ENCODE results near the gene ZCCHC14. TPM values are rescaled to one million over a fixed set of nuclear protein-coding genes. Genes with fewer than 3 reads are reported as not detected.

The ZCCHC14 gene
- total and polyA plus RNA-seq, 2 of the 8 experiments (the other 6 are each of a cell fraction or from before 2014, with no cell fraction given): 8.2 to 28.2 TPM

- H4K5ac ChIP-seq (ENCODE audit: insufficient read length, low read depth, low read length): no peak overlapping the region
- H3K4me3 ChIP-seq (ENCODE audit: extremely low read depth in 1 of 4, insufficient read depth in 2 of 4, low read depth in 3 of 4, low read length in 4 of 4): no peak overlapping the region
- H3K4ac ChIP-seq (replicated peaks; ENCODE audit: insufficient read length, low read depth, low read length): no peak overlapping the region
- H3K18ac ChIP-seq (ENCODE audit: extremely low read depth, low read length): no peak overlapping the region
- no peak overlapping the region for H2AK5ac ChIP-seq (ENCODE audit: low read depth, low read length)
- no peaks in the 10 kb centered on the region for H3K23me2 ChIP-seq (ENCODE audit: low read depth, low read length)
- no peak overlapping the region for H3K27ac ChIP-seq (ENCODE audit: low read depth, low read length)
- DNase-seq (ENCODE audit: low read depth in 1 of 2, low spot score in 2 of 2): no peak
- FAIRE-seq: no peak
- H2AFZ ChIP-seq (ENCODE audit: low read length): no peak overlapping the region
- no peak overlapping the region for H3K23ac ChIP-seq (ENCODE audit: insufficient read length)
- H3K79me2 ChIP-seq (ENCODE audit: control insufficient read depth in 1 of 2, insufficient read depth in 2 of 2, low read length in 2 of 2): no peaks in the 10 kb centered on the region
- H3K27me3 ChIP-seq (replicated peaks in 1 of 4; ENCODE audit: control insufficient read depth in 3 of 4, extremely low read depth in 1 of 4, insufficient read depth in 3 of 4, low read length in 3 of 4): no peaks in the 10 kb centered on the region
- H3K79me1 ChIP-seq (ENCODE audit: low read depth, low read length): no peaks in the 10 kb centered on the region
- H4K8ac ChIP-seq (ENCODE audit: extremely low read depth, insufficient read depth, low read length): peak overlapping the region; percentile 60; the same call in 1 of the 2 replicates
- H3K4me2 ChIP-seq (ENCODE audit: insufficient read depth in 1 of 2, low read depth in 2 of 2, low read length in 2 of 2): no peak overlapping the region
- H4K91ac ChIP-seq (replicated peaks; ENCODE audit: insufficient read length, low read length): no peak overlapping the region
- H2BK12ac ChIP-seq (ENCODE audit: low read depth, low read length): no peak overlapping the region
- H3K9me3 ChIP-seq (ENCODE audit: insufficient read depth in 2 of 2, low read depth in 1 of 2, low read length in 1 of 2): peaks cover 7 to 8% of the 10 kb centered on the region in 2 experiments; a peak in 1 of 4 replicates
- no peak for TF ChIP-seq PHF8 (conservative IDR thresholded peaks at IDR 0.05; ENCODE audit: low read depth, low read length)
- TF ChIP-seq ZNF274 (IDR thresholded peaks at IDR 0.05; ENCODE audit: borderline replicate concordance, extremely low read depth, low read length): no peak
- no peak for TF ChIP-seq HDAC2 (IDR thresholded peaks at IDR 0.05; ENCODE audit: borderline replicate concordance in 1 of 2, low read depth in 2 of 2, low read length in 2 of 2)
- TF ChIP-seq, protein P1, sequence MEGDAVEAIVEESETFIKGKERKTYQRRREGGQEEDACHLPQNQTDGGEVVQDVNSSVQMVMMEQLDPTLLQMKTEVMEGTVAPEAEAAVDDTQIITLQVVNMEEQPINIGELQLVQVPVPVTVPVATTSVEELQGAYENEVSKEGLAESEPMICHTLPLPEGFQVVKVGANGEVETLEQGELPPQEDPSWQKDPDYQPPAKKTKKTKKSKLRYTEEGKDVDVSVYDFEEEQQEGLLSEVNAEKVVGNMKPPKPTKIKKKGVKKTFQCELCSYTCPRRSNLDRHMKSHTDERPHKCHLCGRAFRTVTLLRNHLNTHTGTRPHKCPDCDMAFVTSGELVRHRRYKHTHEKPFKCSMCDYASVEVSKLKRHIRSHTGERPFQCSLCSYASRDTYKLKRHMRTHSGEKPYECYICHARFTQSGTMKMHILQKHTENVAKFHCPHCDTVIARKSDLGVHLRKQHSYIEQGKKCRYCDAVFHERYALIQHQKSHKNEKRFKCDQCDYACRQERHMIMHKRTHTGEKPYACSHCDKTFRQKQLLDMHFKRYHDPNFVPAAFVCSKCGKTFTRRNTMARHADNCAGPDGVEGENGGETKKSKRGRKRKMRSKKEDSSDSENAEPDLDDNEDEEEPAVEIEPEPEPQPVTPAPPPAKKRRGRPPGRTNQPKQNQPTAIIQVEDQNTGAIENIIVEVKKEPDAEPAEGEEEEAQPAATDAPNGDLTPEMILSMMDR (IDR thresholded peaks at IDR 0.05; ENCODE audit: control extremely low read depth in 1 of 3, insufficient read depth in 1 of 3, low read depth in 1 of 3, low read length in 3 of 3): no peak
- peak; percentile 74 for TF ChIP-seq CEBPB (IDR thresholded peaks at IDR 0.05; ENCODE audit: low read depth, low read length)
- TF ChIP-seq CHD2 (IDR thresholded peaks at IDR 0.05; ENCODE audit: low read length): no peak
- no peak overlapping the region for H2BK5ac ChIP-seq (ENCODE audit: low read depth, low read length)
- CTCF ChIA-PET (ENCODE audit: partially characterized antibody): interaction anchor here (0.6 to 2.5 kb wide), 9 partner anchors 9 to 183 kb away, joined by 3 to 14 read pairs (median 3); no protein-coding TSS in a partner anchor
- no peak overlapping the region for H3K56ac ChIP-seq (replicated peaks; ENCODE audit: insufficient read length, low read depth, low read length)
- H3K9ac ChIP-seq (replicated peaks in 1 of 4; ENCODE audit: extremely low read depth in 1 of 4, low read depth in 3 of 4, low read length in 3 of 4): no peak overlapping the region
- H2BK120ac ChIP-seq (replicated peaks; ENCODE audit: low read depth, low read length): no peak overlapping the region
- no peak overlapping the region for H2BK20ac ChIP-seq (ENCODE audit: low read length)
- no peak overlapping the region for H3K14ac ChIP-seq (ENCODE audit: insufficient read length)
- POLR2A ChIA-PET (ENCODE audit: partially characterized antibody): no interaction called here
- no peak overlapping the region for H2BK15ac ChIP-seq (ENCODE audit: low read length)
- peaks cover 0 to 2% of the 10 kb centered on the region in 2 experiments for H4K20me1 ChIP-seq (replicated peaks in 1 of 2; ENCODE audit: control insufficient read depth in 1 of 2, insufficient read depth in 2 of 2, low read length in 2 of 2)
- H3K36me3 ChIP-seq (ENCODE audit: control insufficient read depth in 2 of 4, insufficient read depth in 4 of 4, low read length in 3 of 4): no peaks in the 10 kb centered on the region
- 71% methylated on average over 11 of the region's 11 CpGs; no CpG with 5 or more reads in 1 of the 2 experiments for WGBS, 2 experiments (ENCODE audit: extremely low coverage in 1 of 2, insufficient coverage in 1 of 2, insufficient read length in 1 of 2, insufficient replicate concordance in 2 of 2, low coverage in 1 of 2, low lambda C conversion rate in 2 of 2, missing lambda C conversion rate in 1 of 2)
- H3K4me1 ChIP-seq (replicated peaks in 1 of 4; ENCODE audit: control insufficient read depth in 3 of 4, insufficient read depth in 4 of 4, low read length in 3 of 4): peaks cover 0 to 8% (median 2%) of the 10 kb centered on the region in 4 experiments; a peak in 2 of 7 replicates
Observed at GRCh38 chr16:87541872-87542234, 49.0 kb upstream of the ZCCHC14 start.
